Measurements from ENCODE around the gene GBX1. TPM values are rescaled to one million over a fixed set of nuclear protein-coding genes. Genes with fewer than 3 reads are reported as not detected.

The GBX1 gene
- total RNA-seq, 4 donors from 2014 or later = 2.4 TPM; not detected in 3

DNA sequence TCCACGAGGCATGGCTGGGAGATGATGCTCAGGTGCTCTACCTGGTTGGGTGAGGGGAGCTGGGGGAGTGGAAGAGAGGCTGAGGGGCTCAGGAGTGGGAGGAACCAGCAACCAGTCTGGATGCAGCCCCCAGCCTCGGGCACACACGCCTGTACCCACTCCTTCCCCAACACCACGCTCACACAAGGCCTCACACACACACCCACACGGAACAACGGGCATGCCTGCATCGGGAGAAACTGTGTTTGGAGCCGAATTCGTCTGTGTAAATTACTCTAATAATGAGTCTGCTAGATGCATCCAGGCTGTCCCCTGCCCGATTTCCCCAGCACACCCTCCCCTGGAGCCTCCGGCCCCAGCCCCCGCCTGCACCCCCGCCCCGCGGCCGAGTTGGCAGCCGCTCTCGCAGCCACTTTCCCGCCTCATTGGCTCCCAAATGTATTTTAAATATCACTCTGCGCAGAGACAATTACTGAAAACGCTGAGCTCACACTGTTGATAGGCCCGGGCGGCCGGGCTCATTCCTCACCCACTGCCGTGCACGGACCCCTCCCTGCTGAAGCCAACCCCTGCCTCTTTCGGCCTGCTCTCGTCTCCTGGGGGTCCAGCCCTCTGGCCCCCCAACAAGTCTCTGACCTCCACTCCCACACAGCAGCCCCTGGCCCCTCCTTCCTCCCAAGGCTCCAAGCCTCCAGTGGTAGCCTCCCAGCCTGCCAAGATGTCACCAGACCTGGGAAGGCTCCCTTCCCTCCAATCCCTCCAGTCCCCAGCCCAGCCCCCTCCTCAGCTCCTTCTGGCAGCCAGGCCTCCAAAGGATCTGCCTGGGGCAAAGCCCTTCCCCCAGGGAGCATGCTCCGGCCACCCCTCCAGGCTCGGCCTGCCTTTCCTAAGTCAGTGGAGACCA is 31.7 kb upstream of the GBX1 start:
- intact Hi-C loops (cut with DNase I; ENCODE audit: low total_unique reads) = no loop called here
- TF ChIP-seq POLR2A (IDR thresholded peaks at IDR 0.05) = no peak
- TF ChIP-seq, protein P1, sequence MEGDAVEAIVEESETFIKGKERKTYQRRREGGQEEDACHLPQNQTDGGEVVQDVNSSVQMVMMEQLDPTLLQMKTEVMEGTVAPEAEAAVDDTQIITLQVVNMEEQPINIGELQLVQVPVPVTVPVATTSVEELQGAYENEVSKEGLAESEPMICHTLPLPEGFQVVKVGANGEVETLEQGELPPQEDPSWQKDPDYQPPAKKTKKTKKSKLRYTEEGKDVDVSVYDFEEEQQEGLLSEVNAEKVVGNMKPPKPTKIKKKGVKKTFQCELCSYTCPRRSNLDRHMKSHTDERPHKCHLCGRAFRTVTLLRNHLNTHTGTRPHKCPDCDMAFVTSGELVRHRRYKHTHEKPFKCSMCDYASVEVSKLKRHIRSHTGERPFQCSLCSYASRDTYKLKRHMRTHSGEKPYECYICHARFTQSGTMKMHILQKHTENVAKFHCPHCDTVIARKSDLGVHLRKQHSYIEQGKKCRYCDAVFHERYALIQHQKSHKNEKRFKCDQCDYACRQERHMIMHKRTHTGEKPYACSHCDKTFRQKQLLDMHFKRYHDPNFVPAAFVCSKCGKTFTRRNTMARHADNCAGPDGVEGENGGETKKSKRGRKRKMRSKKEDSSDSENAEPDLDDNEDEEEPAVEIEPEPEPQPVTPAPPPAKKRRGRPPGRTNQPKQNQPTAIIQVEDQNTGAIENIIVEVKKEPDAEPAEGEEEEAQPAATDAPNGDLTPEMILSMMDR (IDR thresholded peaks at IDR 0.05) = no peak
- DNase-seq (ENCODE audit: low spot score in 2 of 2) = no peak
- WGBS, 2 donors = 42 to 51% methylated on average over 24 to 30 of the region's 30 CpGs
- H3K4me3 ChIP-seq (ENCODE audit: low read depth, poor library complexity, severe bottlenecking) = no peak overlapping the region

DNA sequence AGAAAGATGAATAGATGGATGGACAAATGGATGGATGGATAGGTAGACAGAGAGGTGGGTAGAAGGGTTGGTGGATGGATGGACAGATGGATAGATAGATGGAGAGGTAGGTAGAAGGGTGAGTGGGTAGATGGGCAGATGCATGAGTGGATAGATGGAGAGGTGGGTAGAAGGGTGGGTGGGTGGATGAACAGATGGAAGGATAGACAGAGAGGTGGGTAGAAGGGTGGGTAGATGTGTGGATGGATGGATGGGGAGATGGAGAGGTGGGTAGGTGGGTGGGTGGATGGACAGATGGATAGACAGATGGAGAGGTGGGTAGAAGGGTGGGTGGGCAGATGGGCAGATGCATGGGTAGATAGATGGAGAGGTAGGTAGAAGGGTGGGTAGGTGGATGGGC is 30.4 kb upstream of the GBX1 start:
- TF ChIP-seq, protein P1 (IDR thresholded peaks at IDR 0.05) = no peak
- TF ChIP-seq POLR2A (IDR thresholded peaks at IDR 0.05) = no peak
- H3K4me3 ChIP-seq (ENCODE audit: low read depth, poor library complexity, severe bottlenecking) = no peak overlapping the region
- no peak for DNase-seq (ENCODE audit: low spot score in 2 of 2)
- intact Hi-C loops (cut with DNase I; ENCODE audit: low total_unique reads) = no loop called here

DNA sequence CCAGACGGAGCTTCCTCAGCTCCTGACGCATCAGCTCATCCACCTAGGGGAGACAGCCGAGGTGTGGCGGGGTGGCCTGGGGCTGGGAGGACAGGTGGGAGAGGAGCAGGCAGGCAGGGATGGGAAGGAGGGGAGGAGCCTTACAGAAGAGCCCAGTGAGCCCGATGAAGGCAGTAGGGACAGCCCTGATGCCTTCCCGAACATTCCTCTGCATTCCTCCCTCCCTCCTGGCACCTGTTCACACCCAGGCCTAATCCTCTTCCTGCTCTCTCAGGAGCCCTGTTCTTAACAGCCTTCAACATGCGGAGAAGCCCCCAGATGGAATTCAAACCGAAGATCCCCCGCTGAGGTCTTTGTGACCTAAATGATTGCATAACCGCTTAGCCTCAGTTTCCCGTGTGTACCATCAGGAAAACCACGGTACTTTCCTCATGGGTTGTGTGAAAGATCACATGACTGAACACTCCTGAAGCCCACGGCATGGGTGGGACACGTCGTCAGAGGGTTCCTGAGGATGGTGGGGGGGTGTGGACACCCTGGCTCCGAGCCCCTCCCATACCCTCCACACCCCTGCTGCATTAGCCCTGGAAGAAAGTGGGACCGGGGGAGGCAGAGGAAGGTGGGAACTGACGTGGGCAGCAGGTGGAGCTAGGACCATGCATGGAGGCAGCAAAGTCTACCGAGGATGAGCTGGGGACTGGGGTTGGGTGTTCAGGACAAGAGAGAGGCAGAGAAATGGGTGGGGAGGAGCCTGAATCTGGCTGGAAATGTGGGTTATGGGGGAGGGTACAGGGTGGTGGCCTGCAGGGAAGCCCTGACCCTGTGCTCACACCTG is 28.3 kb upstream of the GBX1 start:
- no peak for DNase-seq (ENCODE audit: low spot score in 2 of 2)
- WGBS, 2 donors = 48 to 54% methylated on average over 19 of the region's 19 CpGs
- TF ChIP-seq, protein P1 (IDR thresholded peaks at IDR 0.05) = no peak
- TF ChIP-seq POLR2A (IDR thresholded peaks at IDR 0.05) = no peak
- no peak overlapping the region for H3K4me3 ChIP-seq (ENCODE audit: low read depth, poor library complexity, severe bottlenecking)
- intact Hi-C loops (cut with DNase I; ENCODE audit: low total_unique reads) = no loop called here

DNA sequence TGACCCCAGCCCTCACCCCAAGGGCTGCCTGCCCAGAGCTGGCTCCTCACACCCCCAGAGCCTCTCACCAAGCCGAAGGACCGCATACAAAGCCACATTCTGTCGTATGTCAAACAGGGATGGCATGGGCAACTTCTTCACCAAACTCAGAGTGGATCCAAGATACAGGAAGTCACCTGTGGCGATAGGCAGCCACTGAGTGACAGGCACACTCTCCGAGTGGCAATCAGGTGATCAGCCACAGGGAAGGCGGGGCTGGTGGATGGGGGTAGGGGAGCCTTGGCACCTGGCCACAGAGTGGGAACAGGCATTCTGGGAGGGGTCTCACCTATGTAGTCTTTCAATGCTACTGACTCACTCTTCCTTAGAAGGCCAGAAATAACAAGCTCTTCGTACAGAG is 26.7 kb upstream of the GBX1 start:
- intact Hi-C loops (cut with DNase I; ENCODE audit: low total_unique reads) = no loop called here
- TF ChIP-seq POLR2A (IDR thresholded peaks at IDR 0.05) = no peak
- TF ChIP-seq, protein P1 (IDR thresholded peaks at IDR 0.05) = no peak
- no peak for DNase-seq (ENCODE audit: low spot score in 2 of 2)
- 85 to 87% methylated on average over 7 of the region's 7 CpGs for WGBS, 2 donors
- H3K4me3 ChIP-seq (ENCODE audit: low read depth, poor library complexity, severe bottlenecking) = no peak overlapping the region

DNA sequence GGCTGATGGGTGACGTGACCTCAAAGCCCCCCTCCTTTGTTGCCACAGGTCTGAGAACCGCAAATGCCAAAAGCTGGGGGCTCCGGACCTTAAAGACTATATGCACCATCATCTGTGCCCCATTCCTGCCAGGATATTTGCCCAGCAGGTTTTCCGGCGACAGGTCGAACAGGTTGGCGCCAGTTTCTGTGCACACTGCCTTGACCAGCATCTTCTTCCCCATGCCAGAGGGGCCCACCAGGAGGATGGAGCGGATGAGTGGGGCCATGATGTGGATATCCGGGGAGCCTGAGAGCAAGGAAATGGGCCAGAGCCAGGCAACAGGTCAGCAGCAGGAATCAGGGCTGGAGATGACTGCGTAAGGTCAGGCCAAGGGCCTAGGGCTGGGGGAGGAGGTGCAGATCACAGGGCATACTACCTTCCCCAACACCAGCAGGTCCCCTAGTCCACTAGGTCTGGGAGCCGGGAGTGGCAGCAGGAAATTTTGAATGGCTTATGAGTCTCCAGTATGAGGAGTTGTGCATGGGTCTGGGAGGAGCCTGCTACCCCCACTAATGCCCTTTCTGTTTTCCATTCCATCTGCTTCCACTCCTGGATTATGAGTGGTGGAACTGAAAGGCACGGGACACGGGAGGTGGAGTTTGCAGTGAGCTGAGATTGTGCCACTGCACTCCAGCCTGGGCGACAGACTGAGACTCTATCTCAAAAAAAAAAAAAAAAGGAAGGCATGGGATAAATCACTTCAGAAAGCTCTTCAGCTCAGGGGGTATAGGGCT is 25.9 kb upstream of the GBX1 start:
- WGBS, 2 donors = 89 to 95% methylated on average over 14 of the region's 14 CpGs
- no peak overlapping the region for H3K4me3 ChIP-seq (ENCODE audit: low read depth, poor library complexity, severe bottlenecking)
- DNase-seq (ENCODE audit: low spot score in 2 of 2) = no peak
- TF ChIP-seq, protein P1 (IDR thresholded peaks at IDR 0.05) = no peak
- TF ChIP-seq POLR2A (IDR thresholded peaks at IDR 0.05) = no peak
- intact Hi-C loops (cut with DNase I; ENCODE audit: low total_unique reads) = no loop called here
